ENCODE results near the gene KAZN.

DNA sequence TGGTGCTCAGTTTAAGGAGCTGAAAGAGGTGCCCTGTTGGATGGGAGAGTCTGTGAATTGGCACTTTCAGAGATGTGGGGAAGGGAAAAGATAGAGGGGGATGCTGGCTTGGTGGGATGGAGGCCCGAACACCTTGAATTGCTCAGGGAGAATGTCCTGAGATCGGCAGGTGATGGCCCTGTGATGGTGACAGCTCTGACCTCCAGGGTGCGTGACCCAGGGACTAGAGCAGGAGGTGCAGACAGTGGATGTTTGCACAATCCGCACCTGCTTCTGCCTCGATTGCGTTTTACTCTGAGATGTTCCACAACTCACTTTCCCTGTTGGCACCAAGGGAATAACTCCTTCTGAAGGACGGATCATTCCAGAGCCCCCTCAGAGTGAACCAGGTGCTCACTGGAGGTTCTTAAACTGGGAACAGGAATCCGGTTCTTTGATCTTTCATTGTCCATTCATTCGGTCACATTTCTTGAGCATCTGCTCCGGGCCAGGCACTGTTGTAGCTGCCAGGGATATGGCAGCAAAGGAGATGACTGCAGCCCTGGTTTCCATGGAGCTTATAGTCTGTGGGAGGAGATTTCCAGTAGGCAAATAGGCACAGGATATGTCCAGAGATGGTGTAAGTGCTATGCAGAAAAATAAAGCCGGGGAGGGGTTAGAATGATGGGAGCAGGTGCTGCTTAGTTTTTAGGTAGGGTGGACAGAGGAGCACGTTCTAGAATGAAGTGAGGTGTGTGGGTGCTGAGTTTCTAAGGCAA is 328.5 kb downstream of the KAZN start:
- TF ChIP-seq GLIS3 (CRISPR knock-in tag; IDR thresholded peaks at IDR 0.05) (no peak), TCF4 (CRISPR knock-in tag; IDR thresholded peaks at IDR 0.05; ENCODE audit: borderline replicate concordance) (no peak), ZFP3 (CRISPR knock-in tag; IDR thresholded peaks at IDR 0.05) (no peak), SNAI2 (CRISPR knock-in tag; IDR thresholded peaks at IDR 0.05) (no peak), OSR1 (CRISPR knock-in tag; IDR thresholded peaks at IDR 0.05) (no peak)
- TF ChIP-seq, protein P1, sequence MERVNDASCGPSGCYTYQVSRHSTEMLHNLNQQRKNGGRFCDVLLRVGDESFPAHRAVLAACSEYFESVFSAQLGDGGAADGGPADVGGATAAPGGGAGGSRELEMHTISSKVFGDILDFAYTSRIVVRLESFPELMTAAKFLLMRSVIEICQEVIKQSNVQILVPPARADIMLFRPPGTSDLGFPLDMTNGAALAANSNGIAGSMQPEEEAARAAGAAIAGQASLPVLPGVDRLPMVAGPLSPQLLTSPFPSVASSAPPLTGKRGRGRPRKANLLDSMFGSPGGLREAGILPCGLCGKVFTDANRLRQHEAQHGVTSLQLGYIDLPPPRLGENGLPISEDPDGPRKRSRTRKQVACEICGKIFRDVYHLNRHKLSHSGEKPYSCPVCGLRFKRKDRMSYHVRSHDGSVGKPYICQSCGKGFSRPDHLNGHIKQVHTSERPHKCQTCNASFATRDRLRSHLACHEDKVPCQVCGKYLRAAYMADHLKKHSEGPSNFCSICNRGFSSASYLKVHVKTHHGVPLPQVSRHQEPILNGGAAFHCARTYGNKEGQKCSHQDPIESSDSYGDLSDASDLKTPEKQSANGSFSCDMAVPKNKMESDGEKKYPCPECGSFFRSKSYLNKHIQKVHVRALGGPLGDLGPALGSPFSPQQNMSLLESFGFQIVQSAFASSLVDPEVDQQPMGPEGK (CRISPR knock-in tag; IDR thresholded peaks at IDR 0.05; ENCODE audit: borderline replicate concordance): no peak
- TF ChIP-seq, protein P2, sequence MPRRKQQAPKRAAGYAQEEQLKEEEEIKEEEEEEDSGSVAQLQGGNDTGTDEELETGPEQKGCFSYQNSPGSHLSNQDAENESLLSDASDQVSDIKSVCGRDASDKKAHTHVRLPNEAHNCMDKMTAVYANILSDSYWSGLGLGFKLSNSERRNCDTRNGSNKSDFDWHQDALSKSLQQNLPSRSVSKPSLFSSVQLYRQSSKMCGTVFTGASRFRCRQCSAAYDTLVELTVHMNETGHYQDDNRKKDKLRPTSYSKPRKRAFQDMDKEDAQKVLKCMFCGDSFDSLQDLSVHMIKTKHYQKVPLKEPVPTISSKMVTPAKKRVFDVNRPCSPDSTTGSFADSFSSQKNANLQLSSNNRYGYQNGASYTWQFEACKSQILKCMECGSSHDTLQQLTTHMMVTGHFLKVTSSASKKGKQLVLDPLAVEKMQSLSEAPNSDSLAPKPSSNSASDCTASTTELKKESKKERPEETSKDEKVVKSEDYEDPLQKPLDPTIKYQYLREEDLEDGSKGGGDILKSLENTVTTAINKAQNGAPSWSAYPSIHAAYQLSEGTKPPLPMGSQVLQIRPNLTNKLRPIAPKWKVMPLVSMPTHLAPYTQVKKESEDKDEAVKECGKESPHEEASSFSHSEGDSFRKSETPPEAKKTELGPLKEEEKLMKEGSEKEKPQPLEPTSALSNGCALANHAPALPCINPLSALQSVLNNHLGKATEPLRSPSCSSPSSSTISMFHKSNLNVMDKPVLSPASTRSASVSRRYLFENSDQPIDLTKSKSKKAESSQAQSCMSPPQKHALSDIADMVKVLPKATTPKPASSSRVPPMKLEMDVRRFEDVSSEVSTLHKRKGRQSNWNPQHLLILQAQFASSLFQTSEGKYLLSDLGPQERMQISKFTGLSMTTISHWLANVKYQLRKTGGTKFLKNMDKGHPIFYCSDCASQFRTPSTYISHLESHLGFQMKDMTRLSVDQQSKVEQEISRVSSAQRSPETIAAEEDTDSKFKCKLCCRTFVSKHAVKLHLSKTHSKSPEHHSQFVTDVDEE (CRISPR knock-in tag; IDR thresholded peaks at IDR 0.05): no peak
